GM19025 (cell line): Measurements from ENCODE around the gene SMCR8.
A peak's percentile ranks its signal among the peaks of the same experiment; 100 is the strongest.
"Not testable (repeated sequence)": the region's sequence is repeated elsewhere in the genome, so short reads cannot be mapped to it uniquely, and the experiment has no call there.

Experiments
- ATAC-seq: cut with Tn5 transposase; IDR thresholded peaks from one replicate; pipeline ENCODE4 v1.9.1; 2021; ENCODE audit warnings: mild to moderate bottlenecking, low read depth, moderate library complexity; ENCODE audit not compliant: unreplicated experiment

SMCR8 gene

DNA sequence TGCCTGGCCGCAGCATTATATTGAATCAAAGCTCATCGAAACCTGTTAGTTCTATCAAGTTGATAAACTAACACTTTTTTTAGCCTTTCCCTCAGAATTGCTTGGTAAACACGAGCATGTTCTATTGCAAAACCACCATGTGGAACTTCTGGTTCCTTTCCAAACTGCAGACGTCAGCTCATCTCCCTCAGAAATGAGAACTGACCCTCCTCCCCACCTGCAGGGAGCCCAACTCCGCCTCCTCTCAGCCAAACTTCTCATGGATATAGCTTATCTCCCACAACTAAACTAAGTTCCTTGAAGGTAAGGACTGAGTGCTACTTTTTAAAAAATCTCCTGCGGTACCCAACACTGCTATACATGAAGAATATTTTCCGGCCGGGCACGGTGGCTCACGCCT lies 41.5 kb downstream of the SMCR8 start:
- no peak for ATAC-seq

DNA sequence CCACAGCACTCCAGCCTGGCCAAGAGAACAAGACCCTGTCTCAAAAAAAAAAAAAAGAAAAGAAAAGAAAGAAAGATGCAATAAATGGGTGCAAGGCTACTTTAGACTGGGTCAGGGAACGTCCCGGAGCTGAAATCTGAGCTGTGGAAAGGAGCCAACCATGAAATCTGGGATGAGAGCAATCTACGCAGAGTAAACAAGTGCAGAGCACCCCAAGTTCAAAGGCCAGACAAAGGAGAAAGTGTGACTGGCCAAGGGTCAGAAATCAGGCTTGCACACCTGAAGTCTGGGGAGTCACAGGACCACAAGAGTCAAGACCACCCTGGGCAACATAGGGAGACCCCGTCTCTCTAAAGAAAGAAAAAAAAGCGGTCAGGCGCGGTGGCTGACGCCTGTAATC lies 45.4 kb downstream of the SMCR8 start:
- no peak for ATAC-seq

GRCh38 chr17:18361837-18362697 lies 47.0 kb downstream of the SMCR8 start:
- no peak for ATAC-seq

DNA sequence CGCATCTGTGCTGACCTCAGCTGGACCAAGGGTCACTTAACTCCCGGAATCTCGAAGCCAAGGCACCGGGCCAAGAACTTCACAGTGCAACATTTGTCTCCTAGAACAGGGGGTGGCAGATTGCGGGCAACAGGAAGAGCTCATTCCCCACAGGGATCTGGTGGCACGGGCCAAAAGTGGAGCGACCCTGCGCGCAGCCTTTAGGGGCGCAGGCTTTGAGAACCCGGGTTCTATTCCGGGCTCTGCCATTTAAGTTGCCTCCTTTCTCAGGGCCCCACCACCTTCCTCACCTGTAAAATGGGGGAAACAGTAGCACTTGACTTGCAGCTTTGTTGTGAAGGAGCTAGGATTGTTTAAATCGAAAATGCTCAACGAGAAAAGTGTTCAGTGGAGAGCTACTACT lies 47.6 kb downstream of the SMCR8 start:
- ATAC-seq, result no peak

GRCh38 chr17:18363101-18364049 lies 48.3 kb downstream of the SMCR8 start, which contains the start of gene SHMT1:
TSS of gene SHMT1 (minus strand) at chr17:18363550. CDS start at chr17:18355981, 7,569 bp downstream.
- ATAC-seq, result peak; percentile 97

DNA sequence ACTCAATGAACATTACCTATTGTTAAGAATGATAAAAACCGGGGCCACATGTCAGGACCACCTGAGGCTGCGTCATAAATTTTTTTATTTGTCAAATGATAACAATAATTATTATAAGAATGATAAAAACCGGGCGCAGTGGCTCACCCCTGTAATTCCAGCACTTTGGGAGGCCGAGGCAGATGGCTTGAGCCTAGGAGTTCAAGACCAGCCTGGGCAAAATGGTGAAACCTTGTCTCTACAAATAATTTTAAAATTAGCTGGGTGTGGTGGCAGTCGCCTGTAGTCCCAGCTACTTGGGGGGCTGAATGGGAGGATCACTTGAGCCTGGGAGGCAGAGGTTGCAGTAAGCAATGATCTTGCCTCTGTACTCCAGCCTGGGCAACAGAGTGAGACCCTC lies 49.1 kb downstream of the SMCR8 start:
- ATAC-seq, result no peak

- ATAC-seq, result no peak
These were observed 53.9 kb downstream of the SMCR8 start for GRCh38 chr17:18368946-18369345.

GRCh38 chr17:18370761-18371160 lies 55.7 kb downstream of the SMCR8 start:
- ATAC-seq, result no peak

DNA sequence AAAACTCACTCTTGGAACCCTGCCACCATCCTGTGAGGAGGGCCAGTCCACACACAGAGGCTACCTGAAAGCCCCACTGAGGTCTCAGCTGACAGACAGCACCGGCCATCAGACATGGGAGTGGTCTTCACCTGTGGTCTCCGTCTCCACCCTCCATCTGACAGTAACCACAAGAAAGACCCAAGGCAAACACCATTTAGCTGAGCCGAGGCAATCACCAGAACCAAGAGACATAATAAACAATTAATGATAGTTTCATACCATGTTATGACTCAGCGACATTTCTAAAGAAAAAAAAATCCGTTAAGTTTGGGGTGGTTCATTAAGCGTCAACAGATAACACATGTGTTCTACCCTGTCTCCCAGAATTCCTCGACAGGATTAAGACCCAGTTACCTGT lies 56.4 kb downstream of the SMCR8 start:
- ATAC-seq, result no peak

GRCh38 chr17:18373181-18373580 lies 58.1 kb downstream of the SMCR8 start:
- not testable (repeated sequence) for ATAC-seq

GRCh38 chr17:18374216-18374615 lies 59.1 kb downstream of the SMCR8 start:
- no peak for ATAC-seq
